GM23338 (cell line): ENCODE measurements around the gene ATP2B1.

Source experiments
- CREB1 ChIP-seq: fragments of 250-450 bp; sonication (Bioruptor Pico); IDR thresholded peaks from 2 replicates; pipeline ENCODE4 v1.5.0; 2020; ENCODE audit warnings: low read depth, mild to moderate bottlenecking, moderate library complexity
- CTCF ChIP-seq, 2 experiments: fragments of 200-600 bp in 1 of 2; sonication (generic) in 1 of 2; conservative IDR thresholded peaks; 2 replicates each; pipeline versions ENCODE4 v1.5.1 to v1.6.1; 2016 to 2017; ENCODE audit warnings: antibody characterized with exemption in 2 of 2, low read depth in 2 of 2, mild to moderate bottlenecking in 2 of 2, moderate library complexity in 1 of 2
- EZH2 ChIP-seq: fragments of 200-600 bp; sonication (generic); IDR thresholded peaks from one replicate; pipeline ENCODE4 v1.8.0; 2017; ENCODE audit warnings: antibody characterized with exemption, mild to moderate bottlenecking, low read depth; ENCODE audit not compliant: unreplicated experiment
- EZH2phosphoT487 ChIP-seq: fragments of 200-600 bp; sonication (generic); IDR thresholded peaks from one replicate; pipeline ENCODE4 v1.8.1; 2018; ENCODE audit warnings: antibody characterized with exemption; ENCODE audit not compliant: unreplicated experiment
- POLR2AphosphoS5 ChIP-seq: IDR thresholded peaks from 2 replicates; pipeline ENCODE4 v1.6.1; 2016; ENCODE audit warnings: antibody characterized with exemption, low read depth
- STAT1 ChIP-seq: IDR thresholded peaks from one replicate; pipeline ENCODE4 v1.6.1; 2016; ENCODE audit warnings: antibody characterized with exemption; ENCODE audit not compliant: unreplicated experiment
- ZNF114 ChIP-seq: fragments of 250-450 bp; sonication (Bioruptor Pico); IDR thresholded peaks from 2 replicates; pipeline ENCODE4 v1.5.0; 2020; ENCODE audit warnings: mild to moderate bottlenecking, moderate library complexity
- ZNF331 ChIP-seq: fragments of 250-450 bp; sonication (Bioruptor Pico); IDR thresholded peaks from 2 replicates; pipeline ENCODE4 v1.5.0; 2020; ENCODE audit warnings: low read depth, mild to moderate bottlenecking, moderate library complexity
- TF ChIP-seq, protein P1 (sequence below): IDR thresholded peaks from one replicate; pipeline ENCODE4 v1.6.1; 2018; ENCODE audit warnings: antibody characterized with exemption; ENCODE audit not compliant: unreplicated experiment

GRCh38 chr12:89539426-89540223 lies 169.0 kb downstream of the ATP2B1 start:
- TF ChIP-seq CTCF (conservative IDR thresholded peaks at IDR 0.05; ENCODE audit: low read depth in 2 of 2) (no peak), POLR2AphosphoS5 (no peak), EZH2phosphoT487 (no peak), EZH2 (no peak), CREB1 (CRISPR knock-in tag) (no peak), ZNF114 (CRISPR knock-in tag) (no peak), ZNF331 (no peak), STAT1 (no peak)
- TF ChIP-seq, protein P1, sequence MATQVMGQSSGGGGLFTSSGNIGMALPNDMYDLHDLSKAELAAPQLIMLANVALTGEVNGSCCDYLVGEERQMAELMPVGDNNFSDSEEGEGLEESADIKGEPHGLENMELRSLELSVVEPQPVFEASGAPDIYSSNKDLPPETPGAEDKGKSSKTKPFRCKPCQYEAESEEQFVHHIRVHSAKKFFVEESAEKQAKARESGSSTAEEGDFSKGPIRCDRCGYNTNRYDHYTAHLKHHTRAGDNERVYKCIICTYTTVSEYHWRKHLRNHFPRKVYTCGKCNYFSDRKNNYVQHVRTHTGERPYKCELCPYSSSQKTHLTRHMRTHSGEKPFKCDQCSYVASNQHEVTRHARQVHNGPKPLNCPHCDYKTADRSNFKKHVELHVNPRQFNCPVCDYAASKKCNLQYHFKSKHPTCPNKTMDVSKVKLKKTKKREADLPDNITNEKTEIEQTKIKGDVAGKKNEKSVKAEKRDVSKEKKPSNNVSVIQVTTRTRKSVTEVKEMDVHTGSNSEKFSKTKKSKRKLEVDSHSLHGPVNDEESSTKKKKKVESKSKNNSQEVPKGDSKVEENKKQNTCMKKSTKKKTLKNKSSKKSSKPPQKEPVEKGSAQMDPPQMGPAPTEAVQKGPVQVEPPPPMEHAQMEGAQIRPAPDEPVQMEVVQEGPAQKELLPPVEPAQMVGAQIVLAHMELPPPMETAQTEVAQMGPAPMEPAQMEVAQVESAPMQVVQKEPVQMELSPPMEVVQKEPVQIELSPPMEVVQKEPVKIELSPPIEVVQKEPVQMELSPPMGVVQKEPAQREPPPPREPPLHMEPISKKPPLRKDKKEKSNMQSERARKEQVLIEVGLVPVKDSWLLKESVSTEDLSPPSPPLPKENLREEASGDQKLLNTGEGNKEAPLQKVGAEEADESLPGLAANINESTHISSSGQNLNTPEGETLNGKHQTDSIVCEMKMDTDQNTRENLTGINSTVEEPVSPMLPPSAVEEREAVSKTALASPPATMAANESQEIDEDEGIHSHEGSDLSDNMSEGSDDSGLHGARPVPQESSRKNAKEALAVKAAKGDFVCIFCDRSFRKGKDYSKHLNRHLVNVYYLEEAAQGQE = no peak
